HPDE6-E6E7 (cell line): ENCODE data around the gene EEFSEC.
A peak's percentile ranks its signal among the peaks of the same experiment; 100 is the strongest.

Experiments used
- DNase-seq: peaks from one replicate; pipeline ENCODE4 v3.0.0; 2011; ENCODE audit warnings: missing footprints; ENCODE audit errors: extremely low spot score

The EEFSEC gene

DNA sequence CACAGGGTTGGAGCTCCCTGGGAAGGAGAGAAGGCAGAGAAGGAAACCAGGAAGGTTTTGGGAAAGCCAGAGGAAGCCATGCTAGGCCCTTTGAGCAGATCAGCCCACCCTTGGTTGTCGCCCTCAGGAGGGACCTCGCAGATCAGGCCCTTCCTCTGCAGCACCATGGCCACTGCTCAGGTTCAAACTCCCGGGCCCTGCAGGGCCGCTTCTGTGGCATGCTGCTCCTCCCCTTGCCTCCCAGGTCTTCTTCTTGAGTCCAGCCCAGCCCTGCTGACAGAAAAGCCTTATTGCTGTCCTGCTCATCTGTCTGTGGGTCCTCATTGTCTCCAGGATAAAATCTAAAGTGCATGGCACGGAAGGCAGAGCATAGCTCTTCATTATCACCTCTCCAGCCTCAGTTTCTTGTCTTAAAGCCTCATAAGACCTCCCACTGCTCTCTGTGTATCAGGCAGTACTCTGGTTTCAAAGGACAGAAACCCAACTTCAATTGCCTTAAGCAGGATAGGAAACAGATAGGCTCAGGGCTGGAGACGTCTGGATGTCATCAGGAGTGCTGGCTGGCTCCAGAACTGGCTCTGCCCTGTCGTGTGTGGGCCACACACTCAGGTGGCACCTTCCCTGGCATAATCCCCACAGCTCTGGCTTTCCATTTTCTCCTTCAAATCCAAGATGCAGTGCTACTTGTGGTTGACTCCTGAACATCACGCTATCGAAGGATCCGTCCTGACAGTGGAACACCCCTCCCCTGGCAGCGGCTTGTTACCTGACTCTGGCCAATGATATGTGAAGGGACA, 118.5 kb downstream of the EEFSEC start:
- DNase-seq, result no peak

DNA sequence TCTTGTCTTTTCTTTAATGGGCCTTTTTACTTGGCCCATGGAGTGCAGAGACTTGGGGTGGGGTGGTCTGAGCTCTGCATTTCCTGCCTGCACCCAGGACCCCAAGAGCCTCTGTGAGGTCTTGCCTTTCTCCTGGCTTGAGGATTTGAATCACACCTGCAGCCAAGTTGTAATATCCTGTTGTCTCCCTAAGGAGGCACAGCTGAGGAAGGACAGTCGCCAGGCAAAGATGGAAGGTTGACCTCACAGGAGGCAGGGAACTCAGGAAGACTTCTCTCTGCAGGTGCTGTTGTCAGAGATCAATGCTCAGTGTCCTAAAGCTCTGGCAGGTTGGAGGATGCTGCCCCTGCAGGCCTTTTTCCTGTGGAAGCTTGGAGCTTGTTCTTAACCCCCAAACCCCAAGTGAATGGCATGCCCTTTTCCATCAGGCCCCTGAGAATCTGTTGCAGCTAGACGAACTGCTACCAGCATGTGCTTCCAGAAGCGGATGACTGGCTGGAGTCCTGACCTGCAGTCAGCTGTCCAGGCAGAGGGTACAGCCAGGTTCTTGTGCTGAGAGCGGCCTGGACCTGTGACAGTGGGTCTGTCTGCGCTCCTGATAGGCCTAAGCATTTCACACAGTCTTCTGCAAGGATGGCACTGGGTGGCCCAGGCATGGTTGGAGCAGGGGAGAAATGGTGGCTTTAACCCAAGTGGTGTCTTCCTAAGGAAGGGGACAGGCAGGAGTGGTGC, 120.0 kb downstream of the EEFSEC start:
- no peak for DNase-seq

DNA sequence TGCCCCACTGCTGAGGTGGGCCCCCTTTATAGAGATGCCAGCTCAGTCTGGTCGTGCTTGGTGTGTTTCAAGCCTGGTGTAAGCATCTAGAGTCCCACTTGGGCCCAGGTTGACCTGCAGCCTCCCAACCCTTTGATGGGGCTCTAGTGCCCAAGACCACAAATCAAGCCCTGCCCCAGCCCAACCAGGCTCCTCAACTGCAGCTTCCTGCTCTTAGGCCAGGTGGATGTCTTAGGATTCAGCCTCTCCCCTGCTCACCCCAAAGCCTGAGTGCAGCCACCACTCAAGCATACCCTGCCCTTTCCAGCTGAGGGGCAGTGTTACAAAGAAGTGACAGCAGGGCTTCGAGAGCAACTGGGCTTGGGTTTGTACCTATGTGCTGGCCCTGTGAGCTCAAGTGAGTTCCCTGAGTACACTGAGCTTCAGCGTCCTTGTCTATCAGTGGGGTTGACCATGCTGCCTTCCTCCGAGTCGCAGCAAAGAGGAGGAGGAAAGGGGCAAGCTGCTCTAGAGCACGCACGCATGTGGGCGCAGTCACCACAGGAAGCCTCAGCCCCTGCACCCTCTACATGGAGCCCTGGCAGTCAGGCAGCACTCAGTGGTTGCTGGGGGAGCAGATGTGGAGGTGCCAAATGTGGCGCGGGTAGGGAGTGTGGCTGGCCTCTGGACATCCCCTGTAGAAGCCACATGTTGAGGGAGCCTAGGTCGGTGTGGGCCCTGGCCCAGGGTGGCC, 120.7 kb downstream of the EEFSEC start:
- no peak for DNase-seq

DNA sequence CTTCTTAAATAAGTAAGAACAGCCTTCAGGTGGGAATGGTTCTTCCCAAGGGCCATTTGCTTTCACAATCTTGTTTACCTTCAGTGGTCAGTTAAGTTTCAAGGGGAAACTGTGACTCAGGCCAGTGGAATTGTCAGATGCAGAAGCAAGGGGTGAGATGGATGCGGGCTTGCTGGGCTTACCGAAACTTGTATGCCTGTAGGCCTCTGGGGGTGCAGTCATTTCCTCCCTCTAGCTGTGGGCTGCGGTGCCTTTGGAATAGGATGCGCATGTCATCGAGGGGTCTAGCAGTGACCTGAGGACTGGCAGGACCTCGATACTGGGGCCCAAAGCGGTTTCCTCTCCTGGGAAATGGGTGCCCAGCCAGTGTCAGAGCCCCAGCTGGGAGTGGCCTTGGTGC, 121.6 kb downstream of the EEFSEC start:
- peak; percentile 88 for DNase-seq

DNA sequence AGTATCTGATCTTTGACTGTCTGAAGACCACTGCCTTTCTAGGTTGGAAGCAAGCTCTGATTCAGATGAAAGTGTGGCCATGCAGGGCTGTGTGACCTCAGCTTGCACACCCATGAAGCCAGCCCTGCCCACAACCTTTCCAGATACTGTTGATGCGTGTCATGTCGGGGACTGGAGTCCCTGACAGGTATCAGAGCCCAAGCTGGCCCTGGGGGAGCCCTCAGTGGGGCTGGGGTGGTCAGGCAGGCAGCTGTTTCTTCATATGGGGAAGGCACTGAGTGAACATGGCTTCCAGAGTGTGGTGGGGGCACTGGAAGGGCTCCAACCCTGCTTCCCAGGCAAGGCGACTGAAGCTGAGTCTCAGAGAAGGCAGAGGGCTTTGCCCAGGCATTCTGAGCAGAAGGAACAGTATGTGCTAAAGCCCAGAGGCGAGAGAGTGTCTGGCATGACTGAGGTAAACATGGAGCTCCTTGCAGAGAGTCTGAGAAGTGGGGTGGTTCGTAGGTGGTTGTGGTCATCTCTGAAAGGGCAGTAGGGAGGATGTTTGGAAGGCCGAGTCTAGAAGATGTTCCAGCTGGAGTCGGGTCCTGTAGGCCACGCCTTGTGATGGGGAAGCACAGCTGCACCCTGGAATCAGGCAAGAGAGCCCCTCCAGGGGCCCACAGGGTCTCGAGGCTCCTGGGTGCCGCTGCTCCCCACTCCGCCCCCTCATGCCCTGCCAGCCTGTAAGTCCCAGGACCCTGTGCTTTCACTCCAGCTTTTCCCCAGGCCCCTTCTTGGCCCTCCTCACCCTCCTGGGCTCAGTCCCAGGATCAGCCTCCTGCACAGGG, 122.2 kb downstream of the EEFSEC start:
- DNase-seq, result no peak

DNA sequence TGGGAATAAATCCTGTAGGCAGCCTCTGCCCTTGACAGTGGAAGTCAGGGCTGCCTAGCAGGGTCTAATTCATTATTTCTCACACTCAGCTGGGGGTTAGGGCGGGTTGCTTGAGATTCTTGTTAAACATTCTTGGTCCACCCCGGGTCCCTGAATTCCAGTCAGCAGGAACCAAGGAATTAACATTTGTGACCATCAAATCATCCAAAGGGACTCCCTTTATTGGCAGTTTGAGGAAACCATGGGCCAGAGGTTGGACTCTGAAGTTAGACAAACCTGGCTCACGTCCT, 122.8 kb downstream of the EEFSEC start:
- DNase-seq, result no peak

DNA sequence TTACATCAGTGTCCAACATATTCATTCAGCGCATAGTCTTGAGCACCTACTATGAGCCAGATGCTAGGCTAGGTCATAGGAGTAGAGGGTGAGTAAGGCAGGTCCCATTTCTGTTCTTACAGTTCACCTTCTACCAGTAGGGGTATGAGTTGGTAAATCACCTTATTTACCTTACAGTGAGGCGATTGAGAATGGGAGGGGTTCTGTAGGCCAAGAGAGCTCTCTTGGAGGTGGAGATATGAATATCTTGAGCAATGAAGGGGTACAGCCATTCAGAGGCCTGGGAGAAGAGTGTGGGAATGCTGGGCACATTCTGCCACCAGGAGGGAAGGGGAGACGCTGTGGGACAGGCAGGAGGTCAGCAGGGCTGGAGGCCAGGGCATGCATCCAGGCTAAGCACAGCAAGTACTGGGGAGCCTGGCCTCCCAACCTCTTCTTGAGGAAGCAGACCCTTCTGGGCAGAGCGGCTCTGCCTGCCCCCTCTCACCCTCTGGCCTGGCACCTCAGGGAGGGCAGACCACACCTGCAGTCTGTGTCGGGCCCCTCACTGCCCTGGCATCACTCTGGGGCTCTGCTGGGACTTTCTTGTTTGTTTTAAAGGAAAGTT, 123.4 kb downstream of the EEFSEC start:
- no peak for DNase-seq

DNA sequence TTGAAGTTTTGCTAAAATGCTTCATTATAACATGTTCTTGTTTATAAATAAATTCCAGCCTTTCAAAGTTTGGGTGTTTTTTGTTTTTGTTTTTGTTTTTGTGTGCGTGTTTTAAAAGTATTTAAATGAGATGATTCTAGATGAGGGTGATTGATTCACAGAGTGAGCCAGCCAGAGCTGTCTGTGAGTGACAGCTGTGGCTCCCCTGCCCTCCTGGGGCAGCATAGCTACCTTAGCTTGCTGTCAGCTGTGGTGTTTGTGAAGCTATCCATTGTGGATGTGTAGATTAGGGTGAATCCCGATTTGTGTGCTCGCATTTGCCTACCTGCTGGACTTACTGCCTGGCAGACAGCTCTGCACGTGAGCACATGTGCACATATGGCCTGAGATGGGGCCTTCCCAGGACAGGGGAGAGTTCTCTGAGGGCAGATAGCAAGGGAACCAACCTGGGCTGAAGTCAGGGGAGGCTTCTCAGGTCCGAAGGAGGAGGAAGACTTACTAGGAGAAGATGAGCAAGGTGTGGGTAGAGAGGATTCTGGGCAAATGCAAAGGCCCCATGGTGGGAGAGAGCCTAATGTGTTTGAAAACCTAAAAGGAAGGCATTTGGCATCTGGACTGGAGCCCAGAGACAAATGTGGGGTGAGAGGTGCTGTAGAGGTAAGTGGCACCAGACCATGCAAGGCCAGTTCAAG, 124.2 kb downstream of the EEFSEC start:
- no peak for DNase-seq

DNA sequence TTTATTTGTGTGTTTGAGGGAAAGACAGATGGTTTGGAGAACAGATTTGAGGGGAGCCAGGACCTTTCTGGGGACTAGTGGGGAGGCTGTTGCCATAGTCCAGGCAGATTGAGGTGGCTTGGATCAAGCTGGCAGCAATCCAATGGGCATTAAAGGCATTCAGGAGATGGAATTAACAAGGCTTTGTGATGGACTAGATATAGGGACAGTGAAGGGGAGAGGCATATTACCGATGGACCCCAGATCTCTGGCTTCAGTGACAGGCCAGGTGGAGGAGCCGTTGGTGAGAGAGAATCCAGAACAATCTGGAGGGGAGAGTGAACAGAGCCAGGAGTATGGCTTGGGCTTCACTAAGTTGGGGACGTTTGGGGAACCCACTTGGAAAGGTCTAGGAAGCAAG, 124.8 kb downstream of the EEFSEC start:
- DNase-seq, result no peak

DNA sequence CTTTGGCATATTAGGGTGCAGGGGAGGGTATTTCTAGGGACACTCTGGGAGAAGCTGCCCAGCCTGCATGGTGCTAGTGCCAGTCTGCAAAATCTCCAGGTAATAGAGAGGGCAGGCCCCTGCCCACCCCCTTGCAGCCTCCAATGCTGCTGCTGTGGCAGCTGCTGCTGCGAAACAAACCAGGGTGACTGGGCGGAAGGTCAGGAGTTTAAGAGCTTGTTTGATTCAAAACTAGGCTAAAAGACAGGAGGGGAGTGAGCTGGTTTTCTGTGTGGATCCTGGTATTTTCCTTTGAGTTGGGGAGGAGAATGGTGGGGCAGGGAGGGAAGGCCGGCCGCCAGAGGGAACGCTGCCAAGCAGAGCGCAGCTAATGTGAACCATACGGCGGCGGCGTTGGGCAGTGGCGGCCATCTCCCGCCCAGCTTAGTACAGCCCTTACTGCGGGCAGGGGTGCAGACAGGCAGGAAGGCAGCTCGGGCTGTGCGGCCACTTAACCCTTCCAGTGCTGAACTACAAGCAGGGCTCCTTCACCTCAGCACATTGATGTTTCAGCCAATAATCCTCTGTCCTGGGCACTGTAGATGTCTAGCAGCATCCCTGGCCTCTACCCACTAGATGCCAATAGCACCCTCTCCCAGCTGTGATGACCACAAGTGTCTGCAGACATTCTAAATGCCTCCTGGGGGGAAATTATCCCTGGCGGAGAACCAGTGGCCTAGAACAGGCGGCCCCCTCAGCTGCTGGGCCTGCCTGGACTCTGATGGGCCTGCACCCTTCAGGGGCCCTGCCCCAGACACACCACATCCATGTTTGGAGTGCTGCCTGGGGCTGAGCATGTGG, 125.7 kb downstream of the EEFSEC start:
- DNase-seq, result no peak

DNA sequence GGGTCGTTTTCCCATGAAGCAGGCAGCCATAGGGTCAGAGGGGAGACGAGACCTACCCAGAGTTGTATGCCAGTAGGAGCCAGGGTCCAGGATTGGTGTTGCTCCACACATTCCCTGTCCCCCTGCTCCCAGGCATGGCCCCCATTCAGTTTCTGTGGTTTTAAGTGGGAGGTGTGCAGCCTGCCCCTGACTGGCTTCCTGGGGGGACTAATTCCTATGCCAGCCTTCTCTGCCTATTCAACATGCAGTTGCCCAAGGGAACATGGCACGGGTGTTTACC, 126.3 kb downstream of the EEFSEC start:
- DNase-seq, result no peak

DNA sequence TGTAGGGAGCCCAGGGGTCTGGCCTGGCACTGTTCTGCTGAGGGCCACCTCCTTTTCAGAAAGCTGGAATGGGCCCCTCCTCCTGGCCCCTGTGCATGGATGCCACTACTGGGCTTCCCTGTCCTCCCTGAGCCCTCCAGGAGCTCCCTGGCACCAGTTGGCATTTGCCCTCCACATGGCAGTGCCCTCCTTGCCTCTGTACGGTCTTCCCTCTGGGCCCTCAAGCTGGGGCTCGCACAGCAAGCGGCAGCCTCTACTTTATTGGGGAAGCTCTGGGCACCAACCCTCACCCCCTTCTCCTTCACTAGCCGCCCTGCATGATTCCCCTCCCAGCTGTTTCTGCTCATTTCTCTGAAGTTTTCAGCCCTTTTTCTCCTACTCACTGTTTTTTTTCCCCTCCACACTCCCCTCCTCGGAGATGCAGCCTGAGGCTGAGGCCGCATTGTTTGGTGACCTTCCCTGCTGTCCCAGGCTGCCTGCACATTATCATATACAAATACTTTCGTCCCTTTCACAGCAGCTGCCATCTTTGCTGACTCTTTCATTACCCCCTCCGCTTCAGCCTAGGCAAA, 127.3 kb downstream of the EEFSEC start:
- DNase-seq, result no peak

DNA sequence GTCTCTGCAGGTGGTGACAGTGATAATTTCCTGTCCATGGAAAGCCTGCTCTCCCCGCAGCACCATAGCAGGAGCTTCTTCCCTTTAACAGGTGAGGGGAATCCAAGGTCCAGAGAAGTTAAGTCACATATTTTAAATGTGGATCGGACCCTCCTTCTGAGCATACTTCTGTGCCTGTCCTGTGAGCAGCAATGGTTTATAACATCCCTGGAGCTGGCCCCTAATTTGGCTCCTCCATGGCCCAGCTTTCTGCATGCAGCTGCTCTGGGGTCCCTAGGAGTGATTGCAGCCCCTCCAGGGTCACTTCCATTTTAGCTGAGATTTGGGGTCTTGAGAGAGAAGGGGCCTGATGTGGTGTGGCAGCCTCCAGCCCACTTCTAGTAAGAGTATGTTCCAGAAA, 127.8 kb downstream of the EEFSEC start:
- DNase-seq, result no peak

DNA sequence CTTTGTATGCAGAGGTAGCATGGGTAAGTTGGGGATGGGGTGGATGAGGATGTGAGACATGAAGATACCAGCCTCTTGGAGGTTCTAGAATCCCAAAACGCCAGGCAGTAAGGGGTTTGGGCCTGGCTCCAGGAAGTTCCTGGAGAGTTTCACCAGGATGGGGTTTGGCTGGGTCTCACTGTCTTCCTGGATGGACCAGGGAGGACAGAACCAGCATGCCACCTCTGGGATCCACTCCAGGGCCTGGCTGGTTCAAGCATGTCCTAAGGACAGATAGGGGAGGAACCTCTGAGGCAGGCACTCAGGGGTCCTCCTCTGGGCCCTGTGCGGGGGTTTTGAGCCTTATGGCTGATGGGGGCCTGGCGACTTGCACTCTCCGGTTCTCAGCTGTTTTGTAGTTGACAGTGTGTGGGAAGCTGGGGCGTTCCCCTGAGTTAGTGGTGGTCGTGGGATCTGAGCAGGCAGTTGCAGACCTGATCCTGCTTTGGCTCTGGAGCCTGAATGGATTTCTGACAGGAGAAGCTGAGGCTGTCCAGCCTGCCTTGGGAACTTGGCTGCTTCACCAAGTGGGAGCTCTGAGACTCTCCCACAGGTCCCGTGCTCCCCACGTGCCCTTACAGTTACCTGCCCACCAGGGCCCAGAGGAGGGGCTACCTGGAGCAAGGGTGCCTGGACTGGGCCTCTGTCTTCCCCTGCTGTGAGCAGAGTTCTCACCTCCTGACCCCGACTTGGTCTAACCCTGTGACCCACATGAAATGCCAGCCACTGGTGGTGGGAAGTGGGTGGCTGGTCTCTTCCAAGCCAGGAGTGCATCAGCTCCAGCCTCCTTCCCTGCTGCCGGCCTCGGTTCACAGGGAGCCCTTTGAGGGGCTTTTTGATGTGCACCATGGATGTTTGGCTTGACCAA, 128.4 kb downstream of the EEFSEC start:
- no peak for DNase-seq

DNA sequence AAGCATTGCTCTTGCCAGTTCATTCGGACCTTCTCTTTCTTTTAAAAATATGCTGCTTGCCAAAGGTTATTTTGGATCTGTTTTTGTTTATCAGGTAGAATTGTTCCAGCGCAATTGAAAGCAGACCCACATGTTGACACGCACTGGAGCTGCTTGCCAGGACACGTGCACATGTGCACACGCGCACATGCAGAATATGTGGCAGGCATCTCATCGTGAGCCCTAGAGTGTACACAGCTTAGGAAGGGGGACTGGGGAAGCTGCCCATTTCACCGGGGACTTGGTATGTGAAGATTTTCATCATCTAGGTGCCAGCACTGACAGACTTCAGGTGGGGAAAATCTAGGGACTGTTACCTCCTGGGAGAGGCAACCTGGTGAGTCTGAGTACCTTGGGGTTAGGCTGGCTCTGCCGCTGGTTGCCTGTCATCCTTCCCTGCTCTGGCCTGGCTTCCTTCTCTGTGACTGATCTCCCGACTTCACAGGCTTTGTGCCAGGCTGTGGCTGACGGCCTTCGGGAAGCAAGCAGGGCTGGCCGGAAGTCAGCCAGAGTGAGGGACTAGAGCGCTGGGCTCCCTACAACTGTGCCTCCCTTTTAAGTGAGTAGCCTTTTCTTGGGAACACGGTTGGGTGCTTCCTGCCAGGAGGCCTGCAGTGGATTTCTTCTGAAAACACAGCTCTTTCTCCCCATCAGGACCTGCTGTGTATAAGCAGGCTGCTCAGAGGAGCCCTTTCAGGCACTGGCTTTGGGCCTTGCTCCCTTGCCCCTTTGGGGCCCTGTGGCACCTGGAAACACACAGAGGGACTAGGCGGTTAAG, 129.3 kb downstream of the EEFSEC start:
- no peak for DNase-seq

DNA sequence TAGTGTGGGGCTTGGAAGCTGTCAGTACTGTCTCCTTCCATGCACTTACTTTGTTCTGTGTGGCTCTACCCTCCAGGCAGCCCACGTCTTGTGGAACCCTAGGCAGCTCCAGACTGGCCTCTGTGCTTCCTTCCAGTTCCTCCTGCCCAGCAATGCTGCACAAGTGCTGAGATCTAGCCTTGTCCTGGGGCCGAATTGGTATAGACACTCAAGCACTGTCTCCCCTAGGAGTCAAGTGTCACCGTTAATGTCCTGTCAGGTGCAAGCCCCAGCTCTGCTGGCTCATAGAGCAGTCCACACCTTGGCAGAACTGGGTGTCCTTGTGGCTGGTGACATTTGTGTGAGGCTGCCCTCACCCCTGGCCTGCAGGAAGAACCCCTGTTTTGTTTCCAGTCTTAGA, 130.1 kb downstream of the EEFSEC start:
- DNase-seq, result no peak

DNA sequence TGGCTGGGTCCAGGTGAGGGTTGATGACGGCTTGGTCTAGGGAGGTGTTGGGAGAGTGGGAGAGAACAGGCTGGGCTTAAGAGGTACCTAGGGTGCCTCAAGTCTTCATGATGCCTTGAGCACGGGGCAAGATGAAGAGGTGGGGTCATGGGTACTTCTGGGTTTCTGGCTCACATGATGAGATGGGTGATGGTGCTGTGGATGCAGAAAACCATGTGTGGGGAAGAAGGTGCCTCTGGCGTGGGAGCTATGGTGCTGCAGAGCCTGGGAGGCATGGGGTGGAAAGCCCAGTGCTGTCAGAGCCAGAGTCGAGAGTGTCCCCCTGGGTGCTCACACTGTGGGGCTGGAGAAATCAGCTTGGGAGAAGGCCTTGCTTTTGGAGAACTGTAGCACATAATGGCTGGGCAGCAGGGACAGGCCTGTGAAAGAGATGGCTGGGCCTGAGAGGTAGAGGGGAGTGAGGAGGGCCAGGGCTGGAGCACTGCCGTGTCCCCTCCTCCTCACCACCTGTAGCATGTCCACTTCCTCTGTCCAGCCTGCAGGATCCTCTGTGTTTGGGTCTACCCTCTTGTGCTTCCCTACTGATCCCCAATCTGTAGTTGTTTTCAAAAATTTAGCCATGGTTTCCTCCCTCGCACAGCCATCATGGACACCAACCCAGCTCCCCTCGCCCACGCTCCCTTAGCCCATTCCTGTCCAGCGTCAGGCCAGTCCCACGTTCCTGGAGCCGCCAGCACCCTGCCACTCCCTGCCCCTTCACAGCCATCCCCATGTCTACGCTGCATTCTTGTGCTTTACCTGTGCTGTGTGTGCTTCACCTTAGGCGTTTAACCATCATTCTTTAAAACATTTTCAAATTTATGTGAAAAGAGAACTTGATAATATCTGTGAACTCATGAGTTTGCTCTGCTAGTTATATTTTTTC, 132.0 kb downstream of the EEFSEC start:
- no peak for DNase-seq
